ENCODE data around the gene CELA3B. TPM values are rescaled to one million over a fixed set of nuclear protein-coding genes. Genes with fewer than 3 reads are reported as not detected.
A peak's percentile ranks its signal among the peaks of the same experiment; 100 is the strongest.

CELA3B gene
- total RNA-seq, 1 donor from 2014 or later: not detected

- Histone ChIP-seq H3K36me3 (ENCODE audit: control insufficient read depth, insufficient read depth, low read length) (no peaks in the 10 kb centered on the region), H3K27me3 (ENCODE audit: control insufficient read depth, insufficient read depth, low read length) (no peaks in the 10 kb centered on the region), H3K4me3 (ENCODE audit: low read depth, low read length) (no peak overlapping the region)
- DNase-seq (ENCODE audit: low read depth) (peak; percentile 97), FAIRE-seq (no peak)
- peak; percentile 45 for TF ChIP-seq CTCF (IDR thresholded peaks at IDR 0.05; ENCODE audit: insufficient read depth, low read length, severe bottlenecking)
Measured at GRCh38 chr1:22018583-22019559, 42.0 kb downstream of the CELA3B start.

GRCh38 chr1:22021061-22021460 lies 44.2 kb downstream of the CELA3B start:
- Histone ChIP-seq H3K27me3 (ENCODE audit: control insufficient read depth, insufficient read depth, low read length) (no peaks in the 10 kb centered on the region), H3K4me3 (ENCODE audit: low read depth, low read length) (no peak overlapping the region), H3K36me3 (ENCODE audit: control insufficient read depth, insufficient read depth, low read length) (no peaks in the 10 kb centered on the region)
- DNase-seq (ENCODE audit: low read depth): no peak
- FAIRE-seq: no peak
- no peak for TF ChIP-seq CTCF (IDR thresholded peaks at IDR 0.05; ENCODE audit: insufficient read depth, low read length, severe bottlenecking)

- DNase-seq (ENCODE audit: low read depth): peak; percentile 68
- no peak for FAIRE-seq
- H3K4me3 ChIP-seq (ENCODE audit: low read depth, low read length): peak overlapping the region; percentile 94
- TF ChIP-seq CTCF (IDR thresholded peaks at IDR 0.05; ENCODE audit: insufficient read depth, low read length, severe bottlenecking): no peak
- H3K27me3 ChIP-seq (ENCODE audit: control insufficient read depth, insufficient read depth, low read length): no peaks in the 10 kb centered on the region
- no peaks in the 10 kb centered on the region for H3K36me3 ChIP-seq (ENCODE audit: control insufficient read depth, insufficient read depth, low read length)
Measured at GRCh38 chr1:22024485-22025367, 47.9 kb downstream of the CELA3B start.

GRCh38 chr1:22025368-22026155 lies 48.7 kb downstream of the CELA3B start:
- H3K4me3 ChIP-seq (ENCODE audit: low read depth, low read length): peak overlapping the region; percentile 94
- no peaks in the 10 kb centered on the region for H3K36me3 ChIP-seq (ENCODE audit: control insufficient read depth, insufficient read depth, low read length)
- peak; percentile 84 for DNase-seq (ENCODE audit: low read depth)
- no peaks in the 10 kb centered on the region for H3K27me3 ChIP-seq (ENCODE audit: control insufficient read depth, insufficient read depth, low read length)
- FAIRE-seq: no peak
- TF ChIP-seq CTCF (IDR thresholded peaks at IDR 0.05; ENCODE audit: insufficient read depth, low read length, severe bottlenecking): no peak

GRCh38 chr1:22026924-22027289 lies 50.1 kb downstream of the CELA3B start:
- H3K4me3 ChIP-seq (ENCODE audit: low read depth, low read length): no peak overlapping the region
- FAIRE-seq: no peak
- no peaks in the 10 kb centered on the region for H3K27me3 ChIP-seq (ENCODE audit: control insufficient read depth, insufficient read depth, low read length)
- H3K36me3 ChIP-seq (ENCODE audit: control insufficient read depth, insufficient read depth, low read length): no peaks in the 10 kb centered on the region
- DNase-seq (ENCODE audit: low read depth): no peak
- TF ChIP-seq CTCF (IDR thresholded peaks at IDR 0.05; ENCODE audit: insufficient read depth, low read length, severe bottlenecking): no peak
